OCI-LY7 (cell line): ENCODE results near the gene AKIRIN2. TPM values are rescaled to one million over a fixed set of nuclear protein-coding genes. Genes with fewer than 3 reads are reported as not detected.

ENCODE experiments used
- BruUV-seq: library from RNA; stranded (reverse); fragments of 400-500 nt; replicated peaks from 2 replicates; lab custom pipeline; 2021; lab: Mats Ljungman, UMichigan
- CTCF ChIA-PET: fragments of 300-600 bp; sonication (Branson Sonifier 250); formaldehyde crosslinking; loops from one replicate; lab custom pipeline; 2022; ENCODE audit warnings: antibody characterized with exemption; ENCODE audit not compliant: unreplicated experiment; lab: Charles Lee
- POLR2A ChIA-PET: fragments of 300-600 bp; sonication (Branson Sonifier 250); formaldehyde crosslinking; loops from one replicate; lab custom pipeline; 2022; ENCODE audit warnings: antibody characterized with exemption; lab: Charles Lee
- DNase-seq: peaks from one replicate; pipeline ENCODE4 v3.0.0-alpha.2; 2015; ENCODE audit warnings: low spot score
- H2AFZ ChIP-seq: fragments of 200-600 bp; sonication (generic), shearing (Covaris generic); 2 replicates; pipeline ENCODE4 v1.6.1; 2014; ENCODE audit warnings: mild to moderate bottlenecking, antibody characterized with exemption, low read length, moderate library complexity
- H3K27ac ChIP-seq: fragments of 200-600 bp; sonication (generic); 2 replicates; pipeline ENCODE4 v1.5.1; 2014; ENCODE audit warnings: mixed run types, low read depth, mild to moderate bottlenecking, moderate library complexity, low read length, inconsistent platforms; ENCODE audit not compliant: poor library complexity, severe bottlenecking
- H3K36me3 ChIP-seq: fragments of 200-600 bp; sonication (generic); 2 replicates; pipeline ENCODE4 v1.6.1; 2014; ENCODE audit warnings: mild to moderate bottlenecking, antibody characterized with exemption, low read length, moderate library complexity, mixed read lengths; ENCODE audit not compliant: insufficient read depth
- H3K4me1 ChIP-seq: fragments of 200-600 bp; sonication (generic); 2 replicates; pipeline ENCODE4 v1.5.1; 2014; ENCODE audit warnings: mild to moderate bottlenecking, low read length; ENCODE audit not compliant: insufficient read depth, poor library complexity, severe bottlenecking
- H3K4me2 ChIP-seq: fragments of 200-600 bp; sonication (generic); 2 replicates; pipeline ENCODE4 v1.6.1; 2014; ENCODE audit warnings: mild to moderate bottlenecking, low read length
- H3K4me3 ChIP-seq: fragments of 200-600 bp; sonication (generic); 2 replicates; pipeline ENCODE4 v1.5.1; 2014; ENCODE audit warnings: mild to moderate bottlenecking, low read depth, low read length; ENCODE audit not compliant: poor library complexity, severe bottlenecking
- H3K79me2 ChIP-seq: fragments of 200-600 bp; sonication (generic); 2 replicates; pipeline ENCODE4 v1.6.1; 2016; ENCODE audit warnings: low read depth, mild to moderate bottlenecking, low read length, moderate library complexity, mixed read lengths; ENCODE audit not compliant: insufficient read depth
- H3K9me2 ChIP-seq: fragments of 200-600 bp; sonication (generic); 2 replicates; pipeline ENCODE4 v1.6.1; 2016; ENCODE audit warnings: mild to moderate bottlenecking, low read length, mixed read lengths; ENCODE audit not compliant: insufficient read depth
- H3K9me3 ChIP-seq: fragments of 200-600 bp; sonication (generic); 2 replicates; pipeline ENCODE4 v1.6.1; 2014; ENCODE audit warnings: mild to moderate bottlenecking, mixed run types, low read length, mixed read lengths
- H4K20me1 ChIP-seq: fragments of 200-600 bp; sonication (generic); 2 replicates; pipeline ENCODE4 v1.6.1; 2014; ENCODE audit warnings: mild to moderate bottlenecking, antibody characterized with exemption, low read length, moderate library complexity, mixed read lengths; ENCODE audit not compliant: insufficient read depth
- EZH2phosphoT487 ChIP-seq: fragments of 200-600 bp; sonication (generic); IDR thresholded peaks from 2 replicates; pipeline ENCODE4 v1.6.1; 2018; ENCODE audit warnings: low read depth, borderline replicate concordance, mild to moderate bottlenecking, mixed run types, antibody characterized with exemption, low read length, moderate library complexity, mixed read lengths
- intact Hi-C: fragments of 100-400 bp; cut with micrococcal nuclease; formaldehyde crosslinking; loops from one replicate; pipeline ENCODE4 v1.10.0; 2022; ENCODE audit not compliant: unreplicated experiment
- total RNA-seq, 2 experiments: library from RNA; depleted of rRNA in 1 of 2; stranded (reverse); fragments of >200 nt in 1 of 2; shearing (Covaris generic) in 1 of 2; gene quantifications; 2 replicates each; pipeline ENCODE4 v1.2.3, GENCODE V29; 2014 to 2022
- TF ChIP-seq, protein P1 (sequence below): fragments of 200-600 bp; sonication (generic); conservative IDR thresholded peaks from 2 replicates; pipeline ENCODE4 v1.5.1; 2014; ENCODE audit warnings: mild to moderate bottlenecking, antibody characterized with exemption, low read length, moderate library complexity, mixed read lengths

Gene AKIRIN2
- total RNA-seq, 2 experiments from 2014 or later, result 70.4 to 127 TPM

GRCh38 chr6:87671555-87672029, 30.4 kb downstream of the AKIRIN2 start:
- peaks cover 95% of the 10 kb centered on the region for H3K36me3 ChIP-seq
- peaks cover 7% of the 10 kb centered on the region; the same call in 1 of the 2 replicates for H3K79me2 ChIP-seq
- no peak for DNase-seq
- no peak overlapping the region for H2AFZ ChIP-seq
- TF ChIP-seq, protein P1, sequence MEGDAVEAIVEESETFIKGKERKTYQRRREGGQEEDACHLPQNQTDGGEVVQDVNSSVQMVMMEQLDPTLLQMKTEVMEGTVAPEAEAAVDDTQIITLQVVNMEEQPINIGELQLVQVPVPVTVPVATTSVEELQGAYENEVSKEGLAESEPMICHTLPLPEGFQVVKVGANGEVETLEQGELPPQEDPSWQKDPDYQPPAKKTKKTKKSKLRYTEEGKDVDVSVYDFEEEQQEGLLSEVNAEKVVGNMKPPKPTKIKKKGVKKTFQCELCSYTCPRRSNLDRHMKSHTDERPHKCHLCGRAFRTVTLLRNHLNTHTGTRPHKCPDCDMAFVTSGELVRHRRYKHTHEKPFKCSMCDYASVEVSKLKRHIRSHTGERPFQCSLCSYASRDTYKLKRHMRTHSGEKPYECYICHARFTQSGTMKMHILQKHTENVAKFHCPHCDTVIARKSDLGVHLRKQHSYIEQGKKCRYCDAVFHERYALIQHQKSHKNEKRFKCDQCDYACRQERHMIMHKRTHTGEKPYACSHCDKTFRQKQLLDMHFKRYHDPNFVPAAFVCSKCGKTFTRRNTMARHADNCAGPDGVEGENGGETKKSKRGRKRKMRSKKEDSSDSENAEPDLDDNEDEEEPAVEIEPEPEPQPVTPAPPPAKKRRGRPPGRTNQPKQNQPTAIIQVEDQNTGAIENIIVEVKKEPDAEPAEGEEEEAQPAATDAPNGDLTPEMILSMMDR, result no peak
- TF ChIP-seq EZH2phosphoT487, result no peak
- H3K9me3 ChIP-seq, result no peaks in the 10 kb centered on the region
- H3K9me2 ChIP-seq, result no peaks in the 10 kb centered on the region
- no peaks in the 10 kb centered on the region for H4K20me1 ChIP-seq
- ChIA-PET CTCF (no interaction called here), POLR2A (interaction anchor here (0.6 to 1.1 kb wide), 2 partner anchors 10 to 34 kb away, joined by 3 to 4 read pairs; no protein-coding TSS in a partner anchor)
- no TSS peak for BruUV-seq
- H3K4me3 ChIP-seq, result no peak overlapping the region
- intact Hi-C loops, result no loop called here
- H3K27ac ChIP-seq, result no peak overlapping the region
- no peak overlapping the region for H3K4me2 ChIP-seq
- H3K4me1 ChIP-seq, result peaks cover 10% of the 10 kb centered on the region

DNA sequence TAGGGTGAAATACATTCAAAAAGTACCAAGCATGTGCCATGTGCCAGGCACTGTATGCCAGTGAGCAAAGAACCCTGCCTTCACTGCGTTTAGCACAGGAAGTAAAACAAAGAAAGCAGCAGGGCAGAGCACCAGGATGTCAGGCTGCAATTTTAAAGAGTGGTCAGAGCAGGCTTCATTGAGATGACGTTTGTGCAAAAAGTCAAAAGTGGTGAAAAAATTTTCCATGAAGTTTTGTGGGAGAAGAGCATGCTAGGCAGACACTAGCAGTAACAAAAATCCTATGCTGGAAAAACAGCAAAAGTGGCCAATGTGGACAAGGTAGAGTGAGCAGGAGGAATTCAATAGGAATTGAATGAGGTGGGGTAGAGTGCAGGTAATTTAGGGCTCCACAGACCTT, 31.3 kb downstream of the AKIRIN2 start:
- no peaks in the 10 kb centered on the region for H3K9me3 ChIP-seq
- peaks cover 7% of the 10 kb centered on the region; the same call in 1 of the 2 replicates for H3K79me2 ChIP-seq
- peaks cover 10% of the 10 kb centered on the region for H3K4me1 ChIP-seq
- H3K4me2 ChIP-seq, result no peak overlapping the region
- POLR2A ChIA-PET, result interaction anchor here (0.7 kb wide), 1 partner anchor 9 kb away, joined by 3 read pairs; no protein-coding TSS in a partner anchor
- BruUV-seq, result no TSS peak
- CTCF ChIA-PET, result no interaction called here
- no peak overlapping the region for H3K4me3 ChIP-seq
- H3K27ac ChIP-seq, result no peak overlapping the region
- peaks cover 91% of the 10 kb centered on the region for H3K36me3 ChIP-seq
- H2AFZ ChIP-seq, result no peak overlapping the region
- DNase-seq, result no peak
- H3K9me2 ChIP-seq, result no peaks in the 10 kb centered on the region
- TF ChIP-seq, protein P1, result no peak
- no peak for TF ChIP-seq EZH2phosphoT487
- intact Hi-C loops, result no loop called here
- H4K20me1 ChIP-seq, result no peaks in the 10 kb centered on the region

- Histone ChIP-seq H3K27ac (no peak overlapping the region), H3K79me2 (no peaks in the 10 kb centered on the region), H2AFZ (no peak overlapping the region), H3K4me1 (peaks cover 6% of the 10 kb centered on the region), H3K9me3 (no peaks in the 10 kb centered on the region), H3K36me3 (peaks cover 85% of the 10 kb centered on the region), H3K4me3 (no peak overlapping the region), H3K9me2 (no peaks in the 10 kb centered on the region), H4K20me1 (no peaks in the 10 kb centered on the region), H3K4me2 (no peak overlapping the region)
- BruUV-seq, result no TSS peak
- intact Hi-C loops, result no loop called here
- TF ChIP-seq, protein P1, result no peak
- TF ChIP-seq EZH2phosphoT487, result no peak
- POLR2A ChIA-PET, result interaction anchor here (0.7 to 1.8 kb wide), 7 partner anchors 8 to 28 kb away, joined by 3 to 13 read pairs (median 4); no protein-coding TSS in a partner anchor
- DNase-seq, result no peak
- CTCF ChIA-PET, result no interaction called here
Observed at GRCh38 chr6:87669051-87669450, 33.0 kb downstream of the AKIRIN2 start.
